K562 (cell line): ENCODE results near the gene HAP1. TPM values are rescaled to one million over a fixed set of nuclear protein-coding genes. Genes with fewer than 3 reads are reported as not detected.

Experiments
- ATF1 ChIP-seq, 2 experiments: fragments of 450-650 bp in 1 of 2; IDR thresholded peaks; 2 replicates each; pipeline ENCODE4 v1.6.1; 2016; ENCODE audit warnings: missing compliant biosample characterization in 1 of 2, missing genetic modification characterization in 1 of 2
- DDX20 ChIP-seq: fragments of 450-650 bp; IDR thresholded peaks from 2 replicates; pipeline ENCODE4 v1.6.1; 2016; ENCODE audit warnings: missing genetic modification characterization, low read depth, mild to moderate bottlenecking, missing compliant biosample characterization, moderate library complexity
- ETV6 ChIP-seq, 3 experiments: fragments of 150-350 bp in 1 of 3; sonication (generic) in 1 of 3; formaldehyde crosslinking in 1 of 3; IDR thresholded peaks; 2 replicates each; pipeline versions ENCODE4 v1.6.1 to v1.8.0; 2014 to 2022; ENCODE audit warnings: borderline replicate concordance in 2 of 3, low read depth in 2 of 3, antibody characterized with exemption in 1 of 3, low read length in 1 of 3, mild to moderate bottlenecking in 1 of 3, missing genetic modification reagents in 1 of 3
- HDAC2 ChIP-seq: fragments of 450-650 bp; IDR thresholded peaks from 2 replicates; pipeline ENCODE4 v1.6.1; 2016; ENCODE audit warnings: mild to moderate bottlenecking
- HDAC3 ChIP-seq: fragments of 450-650 bp; IDR thresholded peaks from 2 replicates; pipeline ENCODE4 v1.6.1; 2018; ENCODE audit warnings: borderline replicate concordance, mild to moderate bottlenecking, moderate library complexity; ENCODE audit not compliant: partially characterized antibody
- HNRNPK ChIP-seq: fragments of 200-400 bp; formaldehyde crosslinking; IDR thresholded peaks from one replicate; pipeline ENCODE4 v1.6.1; 2018; ENCODE audit warnings: mild to moderate bottlenecking, low read depth, low read length; ENCODE audit not compliant: poor library complexity, severe bottlenecking
- MYC ChIP-seq, 2 experiments: fragments of 250-450 bp in 1 of 2; sonication (Bioruptor Pico) in 1 of 2; IDR thresholded peaks; 2 replicates each; pipeline versions ENCODE4 v1.5.1 to v1.6.1; 2012 to 2021; ENCODE audit warnings: low read depth in 2 of 2, borderline replicate concordance in 1 of 2, improper control_type of control experiment in 1 of 2, low read length in 1 of 2, mild to moderate bottlenecking in 1 of 2, moderate library complexity in 1 of 2
- RFX1 ChIP-seq: fragments of 450-650 bp; IDR thresholded peaks from 2 replicates; pipeline ENCODE4 v1.6.1; 2016; ENCODE audit warnings: mild to moderate bottlenecking, moderate library complexity
- SREBF2 ChIP-seq: sonication (generic); formaldehyde crosslinking; IDR thresholded peaks from 2 replicates; pipeline ENCODE4 v1.4.0; 2020; ENCODE audit warnings: mild to moderate bottlenecking, missing genetic modification reagents
- ZBTB26 ChIP-seq: fragments of 450-650 bp; formaldehyde crosslinking; IDR thresholded peaks from 2 replicates; pipeline ENCODE4 v1.4.0; 2022; ENCODE audit warnings: missing genetic modification characterization
- polyA plus RNA-seq, 8 experiments: library from polyadenylated mRNA; depleted of rRNA in 4 of 8; stranded (reverse) in 5 of 8; unstranded in 3 of 8; fragments of >200 nt; fragmentation: Nextera tagmentation in 2 of 8; fragmentation: Illumina TruSeq in 1 of 8; extraction: Ambion mirVana in 2 of 8; extraction: Trizol in 1 of 8; gene quantifications; 2 replicates each; pipeline versions ENCODE4 v1.2.1 to v1.2.3, GENCODE V29; 2011 to 2014; ENCODE audit warnings: inconsistent platforms in 1 of 8, missing spikeins in 1 of 8
- total RNA-seq, 7 experiments: library from RNA; depleted of rRNA in 6 of 7; stranded (reverse); fragments of >200 nt in 6 of 7; fragmentation: Illumina TruSeq in 2 of 7; extraction: Trizol in 2 of 7; gene quantifications; 2 replicates each; pipeline versions ENCODE4 v1.2.1 to v1.2.3, GENCODE V29; 2011 to 2021; ENCODE audit warnings: low replicate concordance in 1 of 7
- TF ChIP-seq, protein P1 (sequence below), 2 experiments: fragments of 450-650 bp; conservative IDR thresholded peaks; 2 replicates each; pipeline ENCODE4 v1.6.1; 2017; ENCODE audit warnings: mild to moderate bottlenecking in 2 of 2, moderate library complexity in 2 of 2

HAP1 gene
- total and polyA plus RNA-seq, 9 of the 15 experiments (the other 6 are each of a cell fraction or from before 2014, with no cell fraction given): under 0.01 to 0.09 (median 0.04) TPM; not detected in 6

- peak; percentile 99 for TF ChIP-seq MYC (IDR thresholded peaks at IDR 0.05; ENCODE audit: low read depth, low read length)
- TF ChIP-seq MYC (CRISPR knock-in tag; IDR thresholded peaks at IDR 0.05; ENCODE audit: borderline replicate concordance, low read depth): peak; percentile 74; the same call in 1 of the 2 replicates
- TF ChIP-seq ATF1 (CRISPR knock-in tag; IDR thresholded peaks at IDR 0.05): no peak
- peak; percentile 64 for TF ChIP-seq ATF1 (tag; IDR thresholded peaks at IDR 0.05)
- peak; percentile 12 for TF ChIP-seq HNRNPK
- no peak for TF ChIP-seq RFX1
- no peak; a peak in 1 of 4 replicates for TF ChIP-seq ETV6 (IDR thresholded peaks at IDR 0.05; ENCODE audit: borderline replicate concordance in 1 of 2, low read depth in 2 of 2, low read length in 1 of 2)
- TF ChIP-seq ETV6 (CRISPR knock-in tag; IDR thresholded peaks at IDR 0.05; ENCODE audit: borderline replicate concordance): no peak
- no peak for TF ChIP-seq SREBF2 (CRISPR knock-in tag)
- TF ChIP-seq HDAC2: peak; percentile 28; the same call in 1 of the 2 replicates
- peak; percentile 59 for TF ChIP-seq HDAC3
- no peak for TF ChIP-seq DDX20 (tag)
- TF ChIP-seq, protein P1, sequence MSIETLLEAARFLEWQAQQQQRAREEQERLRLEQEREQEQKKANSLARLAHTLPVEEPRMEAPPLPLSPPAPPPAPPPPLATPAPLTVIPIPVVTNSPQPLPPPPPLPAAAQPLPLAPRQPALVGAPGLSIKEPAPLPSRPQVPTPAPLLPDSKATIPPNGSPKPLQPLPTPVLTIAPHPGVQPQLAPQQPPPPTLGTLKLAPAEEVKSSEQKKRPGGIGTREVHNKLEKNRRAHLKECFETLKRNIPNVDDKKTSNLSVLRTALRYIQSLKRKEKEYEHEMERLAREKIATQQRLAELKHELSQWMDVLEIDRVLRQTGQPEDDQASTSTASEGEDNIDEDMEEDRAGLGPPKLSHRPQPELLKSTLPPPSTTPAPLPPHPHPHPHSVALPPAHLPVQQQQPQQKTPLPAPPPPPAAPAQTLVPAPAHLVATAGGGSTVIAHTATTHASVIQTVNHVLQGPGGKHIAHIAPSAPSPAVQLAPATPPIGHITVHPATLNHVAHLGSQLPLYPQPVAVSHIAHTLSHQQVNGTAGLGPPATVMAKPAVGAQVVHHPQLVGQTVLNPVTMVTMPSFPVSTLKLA (conservative IDR thresholded peaks at IDR 0.05): peak; percentile 83 to 94
- TF ChIP-seq ZBTB26 (CRISPR knock-in tag): 0 out of 2 replicates have a peak, but pooled peaks have one; percentile 67
Observed at GRCh38 chr17:41689497-41690299, 44.7 kb downstream of the HAP1 start (continued).
